HG02610 (cell line): Measurements from ENCODE around the gene NUAK1.

Source experiments
- ATAC-seq: cut with Tn5 transposase; IDR thresholded peaks from one replicate; pipeline ENCODE4 v1.9.1; 2021; ENCODE audit warnings: mild to moderate bottlenecking, moderate library complexity; ENCODE audit not compliant: unreplicated experiment

NUAK1 gene

GRCh38 chr12:106132175-106133135 is 6.3 kb downstream of the NUAK1 start:
- ATAC-seq, result no peak

- ATAC-seq, result no peak
Observed at GRCh38 chr12:106131676-106132075, 7.1 kb downstream of the NUAK1 start.

GRCh38 chr12:106130474-106131113 is 8.2 kb downstream of the NUAK1 start:
- no peak for ATAC-seq

GRCh38 chr12:106128585-106129328 is 10.0 kb downstream of the NUAK1 start:
- no peak for ATAC-seq

GRCh38 chr12:106127338-106128126 is 11.2 kb downstream of the NUAK1 start:
- no peak for ATAC-seq

- ATAC-seq, result no peak
Observed at GRCh38 chr12:106126441-106127337, 12.1 kb downstream of the NUAK1 start.

GRCh38 chr12:106125351-106126095 is 13.2 kb downstream of the NUAK1 start:
- ATAC-seq, result no peak

GRCh38 chr12:106123551-106124081 is 15.1 kb downstream of the NUAK1 start:
- no peak for ATAC-seq

- ATAC-seq, result no peak
Observed at GRCh38 chr12:106123110-106123509, 15.6 kb downstream of the NUAK1 start.

GRCh38 chr12:106122004-106122403 is 16.8 kb downstream of the NUAK1 start:
- no peak for ATAC-seq

GRCh38 chr12:106120519-106121105 is 18.1 kb downstream of the NUAK1 start:
- ATAC-seq, result no peak

GRCh38 chr12:106119301-106119700 is 19.5 kb downstream of the NUAK1 start:
- no peak for ATAC-seq

- no peak for ATAC-seq
Observed at GRCh38 chr12:106118381-106119130, 20.2 kb downstream of the NUAK1 start.

- no peak for ATAC-seq
Observed at GRCh38 chr12:106115440-106115839, 23.3 kb downstream of the NUAK1 start.

GRCh38 chr12:106114447-106115068 is 24.2 kb downstream of the NUAK1 start:
- no peak for ATAC-seq

GRCh38 chr12:106113824-106114446 is 24.8 kb downstream of the NUAK1 start:
- no peak for ATAC-seq

- ATAC-seq, result no peak
Observed at GRCh38 chr12:106113446-106113823, 25.3 kb downstream of the NUAK1 start.
